IMR-90 (cell line): ENCODE results near the gene DDX54. TPM values are rescaled to one million over a fixed set of nuclear protein-coding genes. Genes with fewer than 3 reads are reported as not detected.

Experiments
- ATAC-seq: fragments of 200-7000 bp; cut with Tn5 transposase; 2 replicates; pipeline ENCODE4 v1.9.1; 2020; ENCODE audit warnings: low read depth, mild to moderate bottlenecking, moderate library complexity
- BruUV-seq: library from RNA; stranded (reverse); fragments of 400-500 nt; replicated peaks from 2 replicates; lab custom pipeline; 2021; lab: Mats Ljungman, UMichigan
- CTCF ChIA-PET: fragments of 300-600 bp; formaldehyde crosslinking; extraction: SDS; loops from one replicate; lab custom pipeline; 2021; ENCODE audit warnings: antibody characterized with exemption; lab: Yijun Ruan, JAX
- POLR2A ChIA-PET: fragments of 300-600 bp; sonication (Branson Sonifier 250); formaldehyde crosslinking; loops from one replicate; lab custom pipeline; 2022; ENCODE audit warnings: antibody characterized with exemption; ENCODE audit not compliant: unreplicated experiment; lab: Charles Lee
- DNase-seq: peaks from one replicate; pipeline ENCODE4 v3.0.0; 2013
- H2AFZ ChIP-seq: replicated peaks from 2 replicates; pipeline ENCODE3; 2013; ENCODE audit warnings: low read length, mild to moderate bottlenecking; ENCODE audit not compliant: poor library complexity
- H2AK5ac ChIP-seq: 2 replicates; pipeline ENCODE4 v1.6.1; 2013; ENCODE audit warnings: low read depth, low read length, inconsistent platforms
- H2AK9ac ChIP-seq: replicated peaks from 2 replicates; pipeline ENCODE3; 2013; ENCODE audit warnings: mild to moderate bottlenecking, low read depth, low read length, moderate library complexity; ENCODE audit not compliant: poor library complexity
- H2BK120ac ChIP-seq: 2 replicates; pipeline ENCODE4 v1.6.1; 2013; ENCODE audit warnings: low read depth, low read length, inconsistent platforms
- H2BK15ac ChIP-seq: 3 replicates; pipeline ENCODE4 v1.6.1; 2013; ENCODE audit warnings: low read depth, low read length, inconsistent platforms
- H2BK20ac ChIP-seq: 2 replicates; pipeline ENCODE4 v1.6.1; 2013; ENCODE audit warnings: low read depth, mild to moderate bottlenecking, inconsistent platforms, low read length, moderate library complexity
- H2BK5ac ChIP-seq: 2 replicates; pipeline ENCODE4 v1.6.1; 2013; ENCODE audit warnings: mild to moderate bottlenecking, low read depth, low read length, inconsistent platforms; ENCODE audit not compliant: poor library complexity, severe bottlenecking
- H3K14ac ChIP-seq: replicated peaks from 2 replicates; pipeline ENCODE4 v1.6.1; 2013; ENCODE audit warnings: low read depth, low read length, inconsistent platforms
- H3K18ac ChIP-seq: 2 replicates; pipeline ENCODE4 v1.6.1; 2013; ENCODE audit warnings: low read depth, low read length, control low read depth
- H3K23ac ChIP-seq: 2 replicates; pipeline ENCODE4 v1.6.1; 2013; ENCODE audit warnings: low read depth, low read length, inconsistent platforms
- H3K27ac ChIP-seq: 2 replicates; pipeline ENCODE4 v1.5.1; 2013; ENCODE audit warnings: mild to moderate bottlenecking, control low read depth, low read length; ENCODE audit not compliant: insufficient read depth
- H3K27me3 ChIP-seq: 2 replicates; pipeline ENCODE4 v1.6.1; 2013; ENCODE audit warnings: low read length; ENCODE audit not compliant: control insufficient read depth, insufficient read depth
- H3K36me3 ChIP-seq: 2 replicates; pipeline ENCODE4 v1.6.1; 2013; ENCODE audit warnings: low read length, mixed read lengths; ENCODE audit not compliant: control insufficient read depth, insufficient read depth
- H3K4ac ChIP-seq: 2 replicates; pipeline ENCODE4 v1.6.1; 2013; ENCODE audit warnings: low read depth, low read length, inconsistent platforms
- H3K4me1 ChIP-seq: 2 replicates; pipeline ENCODE4 v1.6.1; 2013; ENCODE audit warnings: low read length, mixed read lengths; ENCODE audit not compliant: control insufficient read depth, insufficient read depth
- H3K4me2 ChIP-seq: 2 replicates; pipeline ENCODE4 v1.6.1; 2013; ENCODE audit warnings: low read depth, mild to moderate bottlenecking, control low read depth, low read length, moderate library complexity
- H3K4me3 ChIP-seq: 2 replicates; pipeline ENCODE4 v1.5.1; 2013; ENCODE audit warnings: low read depth, mild to moderate bottlenecking, control low read depth, low read length, moderate library complexity; ENCODE audit not compliant: insufficient read depth
- H3K56ac ChIP-seq: 2 replicates; pipeline ENCODE4 v1.6.1; 2013; ENCODE audit warnings: low read length, inconsistent platforms; ENCODE audit not compliant: insufficient read depth; ENCODE audit errors: extremely low read depth
- H3K79me1 ChIP-seq, 2 experiments: 2 replicates each; pipeline ENCODE4 v1.6.1; 2013; ENCODE audit warnings: low read length in 2 of 2, inconsistent platforms in 1 of 2, low read depth in 1 of 2
- H3K9ac ChIP-seq: 2 replicates; pipeline ENCODE4 v1.6.1; 2013; ENCODE audit warnings: low read depth, low read length, control low read depth
- H3K9me1 ChIP-seq: 2 replicates; pipeline ENCODE4 v1.6.1; 2013; ENCODE audit warnings: low read length, inconsistent platforms; ENCODE audit not compliant: insufficient read depth
- H3K9me3 ChIP-seq: 2 replicates; pipeline ENCODE4 v1.6.1; 2013; ENCODE audit warnings: low read length; ENCODE audit not compliant: control insufficient read depth, insufficient read depth
- H4K20me1 ChIP-seq: 2 replicates; pipeline ENCODE4 v1.6.1; 2013; ENCODE audit warnings: low read length, inconsistent platforms; ENCODE audit not compliant: insufficient read depth
- H4K5ac ChIP-seq: 2 replicates; pipeline ENCODE4 v1.6.1; 2013; ENCODE audit warnings: mild to moderate bottlenecking, low read depth, low read length, control low read depth
- H4K8ac ChIP-seq, 2 experiments: 2 replicates each; pipeline ENCODE4 v1.6.1; 2013; ENCODE audit warnings: low read depth in 2 of 2, low read length in 2 of 2, control low read depth in 1 of 2, inconsistent platforms in 1 of 2
- H4K91ac ChIP-seq: 2 replicates; pipeline ENCODE4 v1.6.1; 2013; ENCODE audit warnings: low read depth, low read length, inconsistent platforms; ENCODE audit not compliant: insufficient read depth
- BHLHE40 ChIP-seq: fragments of 150-350 bp; IDR thresholded peaks from 2 replicates; pipeline ENCODE4 v1.6.1; 2016; ENCODE audit warnings: mild to moderate bottlenecking, low read depth, low read length
- CEBPB ChIP-seq: IDR thresholded peaks from 2 replicates; pipeline ENCODE4 v1.6.1; 2012; ENCODE audit warnings: low read depth, low read length, improper control_type of control experiment
- CHD1 ChIP-seq: IDR thresholded peaks from 2 replicates; pipeline ENCODE4 v1.6.1; 2012; ENCODE audit warnings: low read depth, low read length, improper control_type of control experiment
- CTCF ChIP-seq: conservative IDR thresholded peaks from 2 replicates; pipeline ENCODE4 v1.5.1; 2012; ENCODE audit warnings: mild to moderate bottlenecking, low read depth, low read length, improper control_type of control experiment
- ELK1 ChIP-seq: fragments of 150-350 bp; IDR thresholded peaks from 2 replicates; pipeline ENCODE4 v1.6.1; 2016; ENCODE audit warnings: low read depth, mild to moderate bottlenecking, low read length, moderate library complexity, borderline replicate concordance
- FOS ChIP-seq: fragments of 150-350 bp; IDR thresholded peaks from 2 replicates; pipeline ENCODE4 v1.6.1; 2016; ENCODE audit warnings: low read depth, low read length
- MAFK ChIP-seq: IDR thresholded peaks from 2 replicates; pipeline ENCODE4 v1.6.1; 2012; ENCODE audit warnings: low read depth, low read length, improper control_type of control experiment
- MAZ ChIP-seq: IDR thresholded peaks from 2 replicates; pipeline ENCODE4 v1.6.1; 2012; ENCODE audit warnings: low read depth, mild to moderate bottlenecking, low read length, improper control_type of control experiment, moderate library complexity, borderline replicate concordance
- MXI1 ChIP-seq: IDR thresholded peaks from 2 replicates; pipeline ENCODE4 v1.6.1; 2012; ENCODE audit warnings: low read depth, mild to moderate bottlenecking, low read length, moderate library complexity, borderline replicate concordance
- NFE2L2 ChIP-seq: fragments of 150-350 bp; IDR thresholded peaks from 2 replicates; pipeline ENCODE4 v1.6.1; 2016; ENCODE audit warnings: low read depth, mild to moderate bottlenecking, low read length
- POLR2A ChIP-seq: IDR thresholded peaks from 2 replicates; pipeline ENCODE4 v1.6.1; 2012; ENCODE audit warnings: mild to moderate bottlenecking, low read depth, low read length
- RAD21 ChIP-seq: IDR thresholded peaks from 2 replicates; pipeline ENCODE4 v1.6.1; 2012; ENCODE audit warnings: low read length, improper control_type of control experiment
- RCOR1 ChIP-seq: IDR thresholded peaks from 2 replicates; pipeline ENCODE4 v1.6.1; 2012; ENCODE audit warnings: mild to moderate bottlenecking, low read length, improper control_type of control experiment; ENCODE audit not compliant: insufficient replicate concordance
- RFX5 ChIP-seq: IDR thresholded peaks from 2 replicates; pipeline ENCODE4 v1.8.0; 2012; ENCODE audit warnings: low read depth, mild to moderate bottlenecking, low read length, moderate library complexity
- SMC3 ChIP-seq: fragments of 150-350 bp; IDR thresholded peaks from 2 replicates; pipeline ENCODE4 v1.6.1; 2016; ENCODE audit warnings: low read depth, mild to moderate bottlenecking, antibody characterized with exemption, low read length, moderate library complexity
- USF2 ChIP-seq: fragments of 150-350 bp; IDR thresholded peaks from 2 replicates; pipeline ENCODE4 v1.6.1; 2017; ENCODE audit warnings: mild to moderate bottlenecking, antibody characterized with exemption, low read length, low read depth
- WGBS, 2 experiments: methylation state at CpG; one replicate each; pipeline versions ENCODE4 v1.1.5 to v1.1.7; 2013; ENCODE audit warnings: missing lambda C conversion rate in 2 of 2; ENCODE audit not compliant: insufficient read length in 1 of 2; ENCODE audit errors: extremely low coverage in 2 of 2; 5-methylcytosine and 5-hydroxymethylcytosine counted together
- dilution Hi-C: fragments of 300-500 bp; cut with HindIII; formaldehyde crosslinking; loops from one replicate; pipeline ENCODE4 v1.14.3; 2018; ENCODE audit warnings: low sequenced_read_pairs; ENCODE audit not compliant: unreplicated experiment
- in situ Hi-C: fragments of 300-500 bp; cut with MboI; formaldehyde crosslinking; loops from 3 replicates; pipeline ENCODE4 v1.14.3; 2019; ENCODE audit warnings: low sequenced_read_pairs, inconsistent platforms, mixed read lengths
- intact Hi-C: fragments of 100-400 bp; cut with micrococcal nuclease; formaldehyde crosslinking; loops from 2 replicates; pipeline ENCODE4 v1.10.0; 2022
- polyA plus RNA-seq, 3 experiments: library from polyadenylated mRNA; depleted of rRNA; stranded (reverse); fragments of >200 nt; gene quantifications; 2 replicates each; pipeline ENCODE4 v1.2.3, GENCODE V29; 2012; ENCODE audit warnings: low replicate concordance in 1 of 3
- total RNA-seq: library from RNA; depleted of rRNA; stranded (reverse); fragments of >200 nt; gene quantifications from 2 replicates; pipeline ENCODE4 v1.2.3, GENCODE V29; 2012

Gene DDX54
- total and polyA plus RNA-seq, 2 of the 4 experiments (the other 2 are of a cell fraction): 23.8 to 47.5 TPM

GRCh38 chr12:113114447-113115178 lies 70.7 kb downstream of the DDX54 start:
- Histone ChIP-seq H2BK5ac (no peak overlapping the region), H3K36me3 (no peaks in the 10 kb centered on the region), H4K91ac (no peak overlapping the region), H2AFZ (no peak overlapping the region), H2AK5ac (no peak overlapping the region), H3K14ac (no peak overlapping the region), H3K27me3 (peaks cover 4% of the 10 kb centered on the region; the same call in 1 of the 2 replicates), H3K9me3 (no peaks in the 10 kb centered on the region), H3K9ac (no peak overlapping the region), H2BK120ac (no peak overlapping the region), H4K20me1 (no peaks in the 10 kb centered on the region), H4K5ac (no peak overlapping the region), H2BK20ac (no peak overlapping the region), H2AK9ac (no peak overlapping the region), H3K79me1 (no peaks in the 10 kb centered on the region), H3K4me3 (no peak overlapping the region), H3K9me1 (no peaks in the 10 kb centered on the region), H4K8ac (no peak overlapping the region), H3K23ac (no peak overlapping the region), H2BK15ac (no peak overlapping the region), H3K27ac (no peak overlapping the region), H3K4me1 (no peaks in the 10 kb centered on the region), H3K4ac (no peak overlapping the region), H3K56ac (no peak overlapping the region), H3K18ac (no peak overlapping the region), H3K4me2 (no peak overlapping the region)
- POLR2A ChIA-PET: no interaction called here
- in situ Hi-C loops: no loop called here
- no peak for DNase-seq
- TF ChIP-seq MAZ (no peak), NFE2L2 (no peak), USF2 (no peak), CHD1 (no peak), CTCF (no peak), RAD21 (no peak), RFX5 (no peak), SMC3 (no peak), BHLHE40 (no peak), MAFK (no peak), FOS (no peak), CEBPB (no peak), ELK1 (no peak), POLR2A (no peak), MXI1 (no peak), RCOR1 (no peak)
- intact Hi-C loops: no loop called here
- 56% methylated on average over 8 of the region's 19 CpGs; no CpG with 5 or more reads in 1 of the 2 experiments for WGBS, 2 experiments
- dilution Hi-C loops: no loop called here
- CTCF ChIA-PET: no interaction called here
- no TSS peak for BruUV-seq
- ATAC-seq: no peak
